WERI-Rb-1 (cell line): ENCODE measurements around the gene UBE3C.
"Not testable (repeated sequence)": the region's sequence is repeated elsewhere in the genome, so short reads cannot be mapped to it uniquely, and the experiment has no call there.

Source experiments
- DNase-seq: peaks from one replicate; pipeline ENCODE4 v3.0.0-alpha.2; 2020
- H3K27ac ChIP-seq: fragments of 250-450 bp; sonication (Bioruptor Pico); 2 replicates; pipeline ENCODE4 v1.5.1; 2020; ENCODE audit warnings: mild to moderate bottlenecking, moderate library complexity
- H3K27me3 ChIP-seq: fragments of 250-450 bp; sonication (Bioruptor Pico); 2 replicates; pipeline ENCODE4 v1.5.1; 2021; ENCODE audit warnings: mild to moderate bottlenecking, low read depth, moderate library complexity; ENCODE audit not compliant: insufficient read depth, severe bottlenecking
- H3K36me3 ChIP-seq: fragments of 250-450 bp; sonication (Bioruptor Pico); 2 replicates; pipeline ENCODE4 v1.5.1; 2020; ENCODE audit warnings: mild to moderate bottlenecking, moderate library complexity
- H3K4me3 ChIP-seq: 2 replicates; pipeline ENCODE4 v1.5.1; 2011; ENCODE audit warnings: low read depth, mild to moderate bottlenecking, control low read depth, low read length
- H3K9me3 ChIP-seq: fragments of 250-450 bp; sonication (Bioruptor Pico); 2 replicates; pipeline ENCODE4 v1.5.1; 2021; ENCODE audit warnings: mild to moderate bottlenecking, moderate library complexity; ENCODE audit not compliant: severe bottlenecking
- TF ChIP-seq, protein P1 (sequence below): IDR thresholded peaks from 2 replicates; pipeline ENCODE4 v1.5.1; 2011; ENCODE audit warnings: low read depth, mild to moderate bottlenecking, control low read depth, inconsistent platforms, low read length

Gene UBE3C

DNA sequence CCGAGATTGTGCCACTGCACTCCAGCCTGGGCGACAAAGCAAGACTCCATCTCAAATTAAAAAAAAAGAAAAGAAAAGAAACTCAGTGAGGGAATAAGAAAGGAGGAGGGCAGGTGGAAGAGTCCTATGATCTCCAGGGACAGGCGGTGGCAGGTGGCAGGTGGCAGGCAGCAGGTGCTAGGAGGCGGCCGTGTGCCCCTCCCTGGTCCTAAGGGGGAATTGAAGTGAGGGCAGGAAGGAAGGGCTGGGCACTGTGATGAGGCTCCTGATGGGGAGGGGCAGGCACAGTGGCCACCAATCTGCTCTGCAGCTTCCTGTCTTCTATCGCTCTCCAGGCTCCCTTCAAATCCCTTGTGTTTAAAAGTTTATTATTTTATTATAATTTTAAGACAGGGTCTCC, 41.2 kb upstream of the UBE3C start:
- Histone ChIP-seq H3K27me3 (no peaks in the 10 kb centered on the region), H3K4me3 (no peak overlapping the region), H3K36me3 (no peaks in the 10 kb centered on the region), H3K27ac (no peak overlapping the region), H3K9me3 (no peaks in the 10 kb centered on the region)
- TF ChIP-seq, protein P1, sequence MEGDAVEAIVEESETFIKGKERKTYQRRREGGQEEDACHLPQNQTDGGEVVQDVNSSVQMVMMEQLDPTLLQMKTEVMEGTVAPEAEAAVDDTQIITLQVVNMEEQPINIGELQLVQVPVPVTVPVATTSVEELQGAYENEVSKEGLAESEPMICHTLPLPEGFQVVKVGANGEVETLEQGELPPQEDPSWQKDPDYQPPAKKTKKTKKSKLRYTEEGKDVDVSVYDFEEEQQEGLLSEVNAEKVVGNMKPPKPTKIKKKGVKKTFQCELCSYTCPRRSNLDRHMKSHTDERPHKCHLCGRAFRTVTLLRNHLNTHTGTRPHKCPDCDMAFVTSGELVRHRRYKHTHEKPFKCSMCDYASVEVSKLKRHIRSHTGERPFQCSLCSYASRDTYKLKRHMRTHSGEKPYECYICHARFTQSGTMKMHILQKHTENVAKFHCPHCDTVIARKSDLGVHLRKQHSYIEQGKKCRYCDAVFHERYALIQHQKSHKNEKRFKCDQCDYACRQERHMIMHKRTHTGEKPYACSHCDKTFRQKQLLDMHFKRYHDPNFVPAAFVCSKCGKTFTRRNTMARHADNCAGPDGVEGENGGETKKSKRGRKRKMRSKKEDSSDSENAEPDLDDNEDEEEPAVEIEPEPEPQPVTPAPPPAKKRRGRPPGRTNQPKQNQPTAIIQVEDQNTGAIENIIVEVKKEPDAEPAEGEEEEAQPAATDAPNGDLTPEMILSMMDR = no peak
- DNase-seq = no peak

DNA sequence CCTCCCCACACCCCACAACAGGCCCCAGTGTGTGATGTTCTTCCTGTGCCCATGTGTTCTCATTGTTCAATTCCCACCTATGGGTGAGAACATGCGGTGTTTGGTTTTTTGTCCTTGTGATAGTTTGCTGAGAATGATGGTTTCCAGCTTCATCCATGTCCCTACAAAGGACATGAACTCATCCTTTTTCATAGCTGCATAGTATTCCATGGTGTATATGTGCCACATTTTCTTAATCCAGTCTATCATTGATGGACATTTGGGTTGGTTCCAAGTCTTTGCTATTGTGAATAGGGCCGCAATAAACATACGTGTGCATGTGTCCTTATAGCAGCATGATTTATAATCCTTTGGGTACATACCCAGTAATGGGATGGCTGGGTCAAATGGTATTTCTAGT, 38.7 kb upstream of the UBE3C start:
- DNase-seq, H3K9me3 ChIP-seq, H3K4me3 ChIP-seq, H3K36me3 ChIP-seq, H3K27ac ChIP-seq, H3K27me3 ChIP-seq: not testable (repeated sequence)

DNA sequence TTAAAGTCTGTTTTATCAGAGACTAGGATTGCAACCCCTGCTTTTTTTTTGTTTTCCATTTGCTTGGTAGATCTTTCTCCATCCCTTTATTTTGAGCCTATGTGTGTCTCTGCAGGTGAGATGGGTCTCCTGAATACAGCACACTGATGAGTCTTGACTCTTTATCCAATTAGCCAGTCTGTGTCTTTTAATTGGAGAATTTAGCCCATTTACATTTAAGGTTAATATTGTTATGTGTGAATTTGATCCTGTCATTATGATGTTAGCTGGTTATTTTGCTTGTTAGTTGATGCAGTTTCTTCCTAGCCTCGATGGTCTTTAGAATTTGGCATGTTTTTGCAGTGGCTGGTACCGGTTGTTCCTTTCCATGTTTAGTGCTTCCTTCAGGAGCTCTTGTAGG, 35.1 kb upstream of the UBE3C start:
- H3K27ac ChIP-seq, H3K4me3 ChIP-seq, H3K36me3 ChIP-seq, DNase-seq, H3K9me3 ChIP-seq, H3K27me3 ChIP-seq: not testable (repeated sequence)

DNA sequence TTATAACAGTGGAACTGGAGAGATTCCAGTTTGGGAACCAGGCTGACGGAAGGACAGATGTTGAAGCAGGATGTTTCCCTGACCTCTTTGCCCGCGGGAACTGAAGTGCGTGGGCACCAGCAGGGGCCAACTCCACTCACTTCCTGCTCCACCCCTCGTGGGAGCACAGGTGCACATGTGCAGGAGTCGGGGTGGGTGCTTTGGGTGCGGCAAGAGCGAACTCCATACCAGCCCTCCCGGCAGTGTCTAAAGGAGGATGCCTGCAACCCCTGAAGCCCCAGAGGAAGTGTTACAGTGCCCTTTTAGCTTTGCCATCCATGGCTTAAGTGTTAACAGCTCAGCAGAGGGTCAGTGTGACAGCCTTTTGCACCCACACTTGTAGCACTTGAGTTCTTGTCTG, 27.4 kb upstream of the UBE3C start:
- Histone ChIP-seq H3K4me3 (no peak overlapping the region), H3K9me3 (peaks cover 10% of the 10 kb centered on the region), H3K27ac (no peak overlapping the region), H3K27me3 (no peaks in the 10 kb centered on the region), H3K36me3 (no peaks in the 10 kb centered on the region)
- DNase-seq = no peak
- TF ChIP-seq, protein P1 = no peak

DNA sequence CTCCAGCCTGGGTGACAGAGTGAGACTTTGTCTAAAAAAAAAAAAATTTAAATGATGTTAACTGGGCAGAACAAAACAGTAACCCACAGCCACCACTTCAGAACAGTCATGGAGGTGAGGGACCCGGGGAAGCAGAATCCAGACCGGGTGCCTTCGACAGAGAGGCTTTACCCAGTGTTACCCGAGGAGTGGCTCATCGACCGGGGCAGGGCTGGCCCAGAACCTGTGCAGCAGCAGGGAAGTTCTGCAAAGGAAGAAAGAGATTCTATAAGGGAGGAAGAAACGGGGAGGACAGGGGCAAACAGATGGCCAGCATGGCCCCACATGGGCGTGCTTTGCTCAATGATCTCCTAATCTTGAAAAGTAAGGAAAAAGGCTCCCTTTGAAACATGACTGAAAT, 26.0 kb upstream of the UBE3C start:
- TF ChIP-seq, protein P1 = no peak
- H3K4me3 ChIP-seq = no peak overlapping the region
- H3K36me3 ChIP-seq = no peaks in the 10 kb centered on the region
- no peak for DNase-seq
- peaks cover 10% of the 10 kb centered on the region for H3K9me3 ChIP-seq
- no peaks in the 10 kb centered on the region for H3K27me3 ChIP-seq
- H3K27ac ChIP-seq = no peak overlapping the region

DNA sequence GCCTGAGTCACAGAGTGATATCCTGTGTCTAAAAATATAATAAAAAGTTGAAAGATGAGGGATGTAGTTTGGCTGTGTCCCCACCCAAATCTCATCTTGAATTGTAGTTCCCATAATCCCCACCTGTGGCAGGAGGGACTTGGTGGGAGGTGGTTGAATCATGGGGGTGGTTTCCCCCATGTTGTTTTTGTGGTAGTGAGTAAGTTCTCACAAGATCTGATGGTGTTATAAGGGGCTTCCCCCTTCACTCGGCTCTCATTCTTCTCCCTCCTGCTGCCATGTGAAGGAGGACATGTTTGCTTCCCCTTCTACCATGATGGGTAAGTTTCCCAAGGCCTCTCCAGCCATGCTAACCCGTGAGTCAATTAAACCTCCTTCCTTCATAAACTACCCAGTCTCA, 25.1 kb upstream of the UBE3C start:
- H3K9me3 ChIP-seq = peaks cover 14% of the 10 kb centered on the region
- H3K27me3 ChIP-seq = no peaks in the 10 kb centered on the region
- DNase-seq = no peak
- TF ChIP-seq, protein P1 = no peak
- H3K4me3 ChIP-seq = no peak overlapping the region
- H3K27ac ChIP-seq = no peak overlapping the region
- H3K36me3 ChIP-seq = no peaks in the 10 kb centered on the region

DNA sequence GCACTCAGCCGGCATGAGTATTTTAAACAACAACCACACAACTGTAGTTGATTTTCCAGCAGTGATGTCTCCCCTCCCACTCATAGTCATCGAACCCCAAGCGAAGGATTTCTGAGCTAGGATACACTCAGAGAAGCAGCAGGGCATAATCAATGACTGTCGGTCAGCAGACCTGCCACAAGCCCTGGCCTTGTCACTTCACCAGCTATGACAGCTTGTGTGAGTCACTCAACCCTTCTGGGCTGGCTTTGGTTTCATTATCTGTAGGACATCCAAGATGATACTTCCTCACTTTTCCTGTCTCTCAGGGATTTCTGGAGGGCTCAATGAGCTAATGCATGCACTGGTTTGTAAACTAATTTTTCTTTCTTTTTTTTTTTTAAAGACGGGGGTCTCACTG, 22.0 kb upstream of the UBE3C start:
- DNase-seq = no peak
- H3K27ac ChIP-seq = no peak overlapping the region
- no peaks in the 10 kb centered on the region for H3K27me3 ChIP-seq
- H3K9me3 ChIP-seq = peaks cover 9% of the 10 kb centered on the region
- H3K36me3 ChIP-seq = no peaks in the 10 kb centered on the region
- no peak overlapping the region for H3K4me3 ChIP-seq
- TF ChIP-seq, protein P1 = no peak
